BLaER1 treated with 17β-estradiol and CSF1 and Interleukin-3, amounts not matched to agents 10 nM and 100 nM (cell line): ENCODE results near the gene ANTXR2.

ENCODE experiments used
- H3K27ac ChIP-seq, 11 experiments: shearing (Covaris generic); formaldehyde crosslinking; 2 replicates each; pipeline ENCODE4 v1.8.1; 2022
- H3K27me3 ChIP-seq, 11 experiments: shearing (Covaris generic); formaldehyde crosslinking; 2 replicates each; pipeline ENCODE4 v1.8.1; 2022
- H3K36me3 ChIP-seq, 11 experiments: shearing (Covaris generic); formaldehyde crosslinking; 2 replicates each; pipeline ENCODE4 v1.8.1; 2022
- H3K4me1 ChIP-seq, 10 experiments: shearing (Covaris generic); formaldehyde crosslinking; 2 replicates each; pipeline ENCODE4 v1.8.1; 2022
- H3K4me2 ChIP-seq, 11 experiments: shearing (Covaris generic); formaldehyde crosslinking; 2 replicates each; pipeline ENCODE4 v1.8.1; 2022
- H3K4me3 ChIP-seq, 10 experiments: shearing (Covaris generic); formaldehyde crosslinking; 2 replicates each; pipeline ENCODE4 v1.8.1; 2022
- H3K9ac ChIP-seq, 11 experiments: shearing (Covaris generic); formaldehyde crosslinking; 2 replicates each; pipeline ENCODE4 v1.8.1; 2022
- H3K9me3 ChIP-seq, 11 experiments: shearing (Covaris generic); formaldehyde crosslinking; replicated peaks in 1 of 11; 2 replicates each; pipeline ENCODE4 v1.8.1; 2022
- H4K20me1 ChIP-seq, 11 experiments: shearing (Covaris generic); formaldehyde crosslinking; 2 replicates each; pipeline ENCODE4 v1.8.1; 2022
- Cebpa-rat ChIP-seq, 11 experiments: shearing (Covaris generic); IDR thresholded peaks; 2 replicates each; pipeline ENCODE4 v1.8.1; 2022

The ANTXR2 gene

DNA sequence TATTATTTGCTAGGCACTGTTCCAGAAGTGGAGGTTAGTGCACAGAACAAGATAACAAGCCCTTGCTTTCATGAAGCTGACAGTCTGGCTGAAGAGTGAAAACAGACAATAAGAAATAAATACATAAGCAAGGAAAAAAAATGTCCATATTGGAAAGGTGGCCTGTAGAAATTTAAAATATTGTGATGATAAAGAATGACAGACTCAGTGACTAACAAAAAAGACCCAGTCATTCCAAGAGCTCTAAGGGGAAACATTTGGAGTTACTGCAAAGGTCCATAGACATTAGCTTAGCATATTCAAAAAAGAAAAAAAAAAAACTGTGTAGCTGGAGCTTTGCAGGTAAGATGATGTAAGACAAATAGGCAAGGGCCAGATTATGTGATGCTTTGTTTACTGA, 1.0 kb upstream of the ANTXR2 start:
- TF ChIP-seq Cebpa-rat (IDR thresholded peaks at IDR 0.05): no peak
- Histone ChIP-seq H4K20me1 (peaks cover 0 to 10% (median 0%) of the 10 kb centered on the region in 11 experiments; a peak in 4 of 22 replicates), H3K4me3 (peak overlapping the region in 5 of 10 experiments; percentile 85 to 97 (median 95); a peak in 7 of 20 replicates), H3K36me3 (peaks cover 0 to 18% (median 11%) of the 10 kb centered on the region in 11 experiments; a peak in 13 of 22 replicates), H3K4me1 (peaks cover 31 to 79% (median 49%) of the 10 kb centered on the region in 10 experiments), H3K27me3 (no peaks in the 10 kb centered on the region; a peak in 1 of 22 replicates), H3K4me2 (peak overlapping the region; percentile 75 to 97 (median 86)), H3K9ac (peak overlapping the region in 8 of 11 experiments; percentile 87 to 98 (median 92); a peak in 14 of 22 replicates), H3K9me3 (no peaks in the 10 kb centered on the region), H3K27ac (peak overlapping the region in 9 of 11 experiments; percentile 88 to 94 (median 93); a peak in 16 of 22 replicates)

DNA sequence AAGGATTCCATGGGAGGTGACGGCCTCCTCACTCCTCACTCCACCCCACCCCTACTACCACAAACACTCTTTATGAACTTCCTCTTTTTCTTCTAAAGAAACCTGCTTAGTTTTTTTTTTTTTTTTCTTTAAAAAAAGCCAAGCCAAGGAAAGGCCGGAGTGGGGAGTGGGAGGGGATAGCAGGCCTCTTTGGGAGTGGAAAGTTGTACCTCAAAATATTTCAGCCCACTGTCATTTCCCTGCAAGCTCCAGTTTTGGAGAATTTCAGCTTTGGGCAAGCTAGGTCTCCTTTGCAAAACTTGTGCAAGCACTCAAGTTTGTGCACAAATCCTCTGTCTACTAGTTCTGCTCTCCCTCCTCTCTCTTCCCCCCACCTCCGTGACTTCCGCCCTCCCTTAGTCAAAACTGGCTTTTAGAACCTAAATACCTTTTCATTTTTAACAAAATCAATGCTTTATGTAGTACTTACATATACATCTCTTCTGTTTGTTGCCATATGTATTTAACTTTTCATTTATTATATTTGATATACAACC, 512 bp upstream of the ANTXR2 start:
- Histone ChIP-seq H3K4me3 (peak overlapping the region; percentile 73 to 97 (median 88)), H3K27me3 (no peaks in the 10 kb centered on the region; a peak in 1 of 22 replicates), H3K4me1 (peaks cover 28 to 79% (median 44%) of the 10 kb centered on the region in 10 experiments), H3K4me2 (peak overlapping the region; percentile 75 to 97 (median 86)), H3K9ac (peak overlapping the region; percentile 84 to 98 (median 90)), H4K20me1 (peaks cover 0 to 15% (median 0%) of the 10 kb centered on the region in 11 experiments; a peak in 4 of 22 replicates), H3K27ac (peak overlapping the region; percentile 80 to 94 (median 91); a peak in 21 of 22 replicates), H3K36me3 (peaks cover 0 to 23% (median 16%) of the 10 kb centered on the region in 11 experiments; a peak in 15 of 22 replicates), H3K9me3 (no peaks in the 10 kb centered on the region)
- TF ChIP-seq Cebpa-rat (IDR thresholded peaks at IDR 0.05): no peak

DNA sequence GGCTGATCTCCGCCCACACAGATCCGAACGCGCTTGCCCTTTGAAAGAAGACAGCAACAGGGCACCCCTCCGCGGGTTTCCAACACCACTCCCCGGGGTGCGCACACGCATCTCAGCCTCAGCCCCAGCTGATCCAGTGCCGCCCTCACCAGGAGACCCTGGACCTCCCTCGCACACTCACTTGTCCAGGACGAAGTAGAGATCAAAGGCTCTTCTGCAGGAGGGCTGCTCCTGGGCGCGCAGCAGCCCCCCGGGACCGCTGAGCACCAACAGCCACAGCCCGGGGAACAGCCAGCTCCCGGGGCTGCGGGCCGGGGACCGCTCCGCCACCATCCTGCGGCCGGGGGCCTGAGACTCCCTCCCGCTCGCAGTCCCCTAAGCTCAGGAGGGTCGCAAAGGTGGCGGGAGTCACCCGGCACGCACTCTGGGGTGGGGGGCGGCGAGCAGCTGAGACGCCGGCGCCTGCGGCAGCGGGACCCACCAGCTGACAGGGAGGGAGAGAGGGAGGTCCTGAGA, 743 bp downstream of the ANTXR2 start:
- no peak for TF ChIP-seq Cebpa-rat (IDR thresholded peaks at IDR 0.05)
- Histone ChIP-seq H3K9me3 (no peaks in the 10 kb centered on the region), H3K4me2 (peak overlapping the region; percentile 75 to 97 (median 86)), H3K27ac (peak overlapping the region; percentile 80 to 94 (median 91)), H3K27me3 (no peaks in the 10 kb centered on the region; a peak in 1 of 22 replicates), H4K20me1 (peaks cover 0 to 28% (median 0%) of the 10 kb centered on the region in 11 experiments; a peak in 5 of 22 replicates), H3K4me1 (peaks cover 28 to 79% (median 39%) of the 10 kb centered on the region in 10 experiments), H3K9ac (peak overlapping the region; percentile 84 to 98 (median 90)), H3K4me3 (peak overlapping the region; percentile 73 to 97 (median 88)), H3K36me3 (peaks cover 0 to 36% (median 28%) of the 10 kb centered on the region in 11 experiments; a peak in 17 of 22 replicates)

DNA sequence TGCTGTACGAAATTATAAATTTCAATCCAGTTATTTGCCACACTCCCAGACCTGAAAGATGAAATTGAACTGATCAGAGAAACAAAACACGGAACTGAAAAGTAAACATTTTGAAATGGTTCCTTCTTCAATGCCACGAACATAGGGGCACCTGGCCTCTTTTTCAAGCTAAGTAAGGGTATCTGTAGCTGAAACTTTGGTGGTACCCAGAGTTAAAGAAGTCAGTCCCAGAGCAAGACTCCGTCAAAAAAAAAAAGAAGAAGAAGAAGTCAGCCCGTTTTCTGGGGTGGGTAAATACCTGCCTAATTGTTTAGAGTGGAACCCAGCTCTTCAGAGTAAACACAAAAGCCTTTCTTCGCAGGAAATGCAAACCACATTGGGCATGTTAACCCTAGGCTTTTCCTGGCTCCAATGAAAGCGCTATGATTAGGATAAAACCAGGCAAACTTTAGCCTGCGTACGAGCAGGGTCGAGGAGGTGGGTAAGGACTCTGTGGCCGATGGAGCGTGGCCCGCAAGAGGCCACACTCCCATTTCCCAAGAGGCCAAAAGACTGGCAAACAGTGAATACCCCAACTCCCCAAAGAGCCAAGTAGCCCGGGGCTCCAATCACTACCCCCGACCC, 1.3 kb downstream of the ANTXR2 start:
- Histone ChIP-seq H4K20me1 (peaks cover 0 to 29% (median 0%) of the 10 kb centered on the region in 11 experiments; a peak in 5 of 22 replicates), H3K4me1 (peaks cover 28 to 74% (median 38%) of the 10 kb centered on the region in 10 experiments), H3K9me3 (no peaks in the 10 kb centered on the region), H3K36me3 (peaks cover 0 to 42% (median 34%) of the 10 kb centered on the region in 11 experiments; a peak in 17 of 22 replicates), H3K9ac (peak overlapping the region; percentile 84 to 98 (median 90)), H3K4me3 (peak overlapping the region; percentile 73 to 97 (median 88)), H3K4me2 (peak overlapping the region; percentile 75 to 97 (median 86)), H3K27ac (peak overlapping the region; percentile 80 to 94 (median 91)), H3K27me3 (no peaks in the 10 kb centered on the region; a peak in 1 of 22 replicates)
- TF ChIP-seq Cebpa-rat (IDR thresholded peaks at IDR 0.05): no peak

DNA sequence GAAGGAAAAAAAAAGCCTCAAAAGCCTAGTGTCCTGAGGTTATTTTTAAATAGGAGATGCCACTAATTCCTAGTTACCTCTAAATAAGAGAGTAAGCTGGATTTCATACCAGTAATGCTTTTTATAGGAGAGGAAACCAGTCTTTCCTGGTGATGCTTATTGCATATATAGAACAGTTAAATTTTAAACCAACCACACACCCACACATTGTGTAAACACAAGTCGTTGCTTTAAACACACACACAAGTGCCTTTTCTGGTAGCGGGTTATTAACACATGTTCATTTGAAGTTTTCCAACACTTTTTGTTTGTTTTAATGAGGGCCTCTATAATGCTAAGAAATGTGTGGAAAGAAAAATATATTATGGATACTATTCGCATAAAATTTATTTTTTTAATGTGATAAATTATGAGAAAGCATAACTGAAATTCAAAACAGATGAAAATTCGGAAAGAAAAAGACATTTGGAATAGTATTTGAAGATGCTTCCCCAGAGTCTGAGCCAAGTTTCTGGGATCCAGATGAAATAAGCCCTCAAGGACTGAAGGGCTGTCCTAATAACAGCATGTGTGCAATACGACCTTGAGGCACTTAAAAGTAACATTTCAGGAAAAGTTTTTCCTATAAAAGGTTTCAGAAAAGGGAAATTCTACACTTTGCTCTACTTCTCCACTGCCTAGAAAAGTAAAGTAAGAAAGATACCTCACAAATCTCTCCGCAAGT, 2.0 kb downstream of the ANTXR2 start:
- H3K4me3 ChIP-seq: peak overlapping the region; percentile 73 to 97 (median 88); a peak in 19 of 20 replicates
- H3K9me3 ChIP-seq: no peaks in the 10 kb centered on the region
- H3K9ac ChIP-seq: peak overlapping the region; percentile 84 to 98 (median 90); a peak in 20 of 22 replicates
- H3K27ac ChIP-seq: peak overlapping the region in 8 of 11 experiments; percentile 88 to 94 (median 93); a peak in 14 of 22 replicates
- H3K4me1 ChIP-seq: peaks cover 28 to 67% (median 34%) of the 10 kb centered on the region in 10 experiments
- no peaks in the 10 kb centered on the region; a peak in 1 of 22 replicates for H3K27me3 ChIP-seq
- H3K4me2 ChIP-seq: peak overlapping the region; percentile 75 to 97 (median 86)
- peaks cover 0 to 48% (median 41%) of the 10 kb centered on the region in 11 experiments; a peak in 17 of 22 replicates for H3K36me3 ChIP-seq
- TF ChIP-seq Cebpa-rat (IDR thresholded peaks at IDR 0.05): no peak
- H4K20me1 ChIP-seq: peaks cover 0 to 29% (median 0%) of the 10 kb centered on the region in 11 experiments; a peak in 5 of 22 replicates

DNA sequence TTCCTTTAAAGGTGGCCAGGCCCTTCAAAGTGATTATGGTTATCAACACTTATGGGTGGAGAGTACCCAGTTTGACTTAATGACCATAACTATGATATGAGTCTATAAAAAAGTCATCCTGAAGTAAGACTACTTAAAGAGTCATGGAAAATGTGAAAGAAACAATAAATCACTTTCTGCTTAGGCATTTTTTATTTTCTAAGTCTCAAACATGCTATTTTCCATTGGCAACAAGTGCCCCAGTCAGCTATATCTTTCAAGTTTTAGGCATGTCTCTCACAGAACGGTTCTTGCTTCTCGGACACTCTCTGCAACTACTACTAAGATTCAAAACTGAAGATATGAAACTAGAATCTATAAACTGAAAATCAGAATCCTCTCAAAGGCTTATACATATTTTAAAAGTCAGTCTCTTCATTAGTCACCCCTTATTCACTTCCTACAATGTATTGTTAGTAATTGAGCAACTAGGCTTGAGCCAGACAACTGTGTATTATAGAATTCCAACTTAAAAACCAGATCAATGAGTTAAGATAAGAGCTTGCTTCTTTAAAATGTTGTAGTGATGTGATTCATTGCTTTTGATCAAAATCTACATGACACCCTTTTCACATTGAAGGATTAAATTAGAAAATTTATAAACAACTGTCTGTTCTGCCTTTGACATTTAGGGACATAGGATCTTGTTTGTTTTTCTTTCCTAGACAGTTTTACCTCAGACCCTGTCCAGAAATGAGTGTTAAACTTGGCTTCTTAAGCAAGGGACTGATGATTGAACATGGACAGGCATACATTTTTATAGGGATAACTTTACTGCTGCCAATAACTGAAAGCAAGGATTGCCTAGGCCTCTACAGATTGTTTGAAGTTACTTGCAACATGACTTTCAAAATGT, 2.9 kb downstream of the ANTXR2 start:
- Histone ChIP-seq H3K9ac (peak overlapping the region in 3 of 11 experiments; percentile 90 to 98 (median 95); a peak in 7 of 22 replicates), H3K27ac (peak overlapping the region in 1 of 11 experiments; percentile 94; a peak in 2 of 22 replicates), H3K27me3 (no peaks in the 10 kb centered on the region; a peak in 1 of 22 replicates), H3K4me1 (peaks cover 28 to 58% (median 34%) of the 10 kb centered on the region in 10 experiments), H3K36me3 (peaks cover 0 to 58% (median 49%) of the 10 kb centered on the region in 11 experiments; a peak in 17 of 22 replicates), H3K9me3 (no peaks in the 10 kb centered on the region), H3K4me3 (peak overlapping the region in 7 of 10 experiments; percentile 85 to 97 (median 94); a peak in 13 of 20 replicates), H3K4me2 (peak overlapping the region; percentile 75 to 97 (median 86); a peak in 21 of 22 replicates), H4K20me1 (peaks cover 0 to 35% (median 0%) of the 10 kb centered on the region in 11 experiments; a peak in 5 of 22 replicates)
- TF ChIP-seq Cebpa-rat (IDR thresholded peaks at IDR 0.05): no peak

DNA sequence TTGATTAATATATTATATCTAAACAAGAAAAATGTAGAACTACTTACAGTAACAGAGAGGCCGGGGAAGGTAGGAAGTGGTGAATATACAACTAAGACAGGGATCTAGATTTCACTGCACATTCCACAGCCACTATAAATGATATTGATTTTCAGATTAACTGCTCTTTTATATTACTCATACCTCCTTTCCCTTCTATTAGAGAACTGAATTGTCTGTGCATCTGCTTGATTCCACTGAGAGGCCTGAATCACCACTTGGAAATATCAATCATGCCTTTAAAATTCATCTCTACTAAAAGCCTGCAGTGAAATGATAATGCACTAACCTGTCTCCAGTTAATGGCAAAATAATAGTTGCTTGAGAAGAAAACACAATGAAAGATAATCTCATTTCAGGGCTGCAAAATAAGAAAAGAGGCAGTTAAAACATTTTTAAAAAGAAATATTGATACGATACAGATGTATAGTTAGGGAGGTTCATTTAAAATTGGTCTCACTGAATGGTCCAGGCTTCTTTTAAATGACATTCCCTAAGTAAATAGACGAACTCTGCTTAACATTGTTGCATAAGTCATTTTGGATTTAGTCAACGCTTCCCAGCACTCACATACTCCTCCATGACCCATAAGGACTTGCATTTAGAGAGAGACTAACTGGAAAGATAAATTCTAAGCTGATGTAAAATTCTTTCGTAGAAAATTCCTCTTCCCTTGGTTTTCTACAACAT, 3.8 kb downstream of the ANTXR2 start:
- peaks cover 24 to 50% (median 29%) of the 10 kb centered on the region in 10 experiments for H3K4me1 ChIP-seq
- peaks cover 0 to 63% (median 57%) of the 10 kb centered on the region in 11 experiments; a peak in 17 of 22 replicates for H3K36me3 ChIP-seq
- no peak overlapping the region for H3K27ac ChIP-seq
- peak overlapping the region in 7 of 11 experiments; percentile 5 to 93 (median 85); a peak in 10 of 22 replicates for H3K4me2 ChIP-seq
- peak overlapping the region in 4 of 10 experiments; percentile 85 to 97 (median 92); a peak in 4 of 20 replicates for H3K4me3 ChIP-seq
- no peaks in the 10 kb centered on the region; a peak in 1 of 22 replicates for H3K27me3 ChIP-seq
- H4K20me1 ChIP-seq: peaks cover 0 to 42% (median 0%) of the 10 kb centered on the region in 11 experiments; a peak in 5 of 22 replicates
- no peak overlapping the region for H3K9ac ChIP-seq
- peaks cover 0 to 4% (median 0%) of the 10 kb centered on the region in 11 experiments; a peak in 1 of 22 replicates for H3K9me3 ChIP-seq
- no peak; a peak in 1 of 22 replicates for TF ChIP-seq Cebpa-rat (IDR thresholded peaks at IDR 0.05)
